ENCODE measurements around the gene PCDHGC4. TPM values are rescaled to one million over a fixed set of nuclear protein-coding genes. Genes with fewer than 3 reads are reported as not detected.

Gene PCDHGC4
- total RNA-seq, 1 donor from 2014 or later = 1.5 TPM

GRCh38 chr5:141513627-141514329, 28.9 kb downstream of the PCDHGC4 start:
- DNase-seq = peak; percentile 80
- H3K27ac ChIP-seq = peak overlapping the region; percentile 87
- no peak for TF ChIP-seq CTCF (IDR thresholded peaks at IDR 0.05)
- ATAC-seq = peak; percentile 55 to 56
- peaks cover 56% of the 10 kb centered on the region for H3K36me3 ChIP-seq
- H3K4me1 ChIP-seq = peaks cover 71% of the 10 kb centered on the region
- H3K9me3 ChIP-seq = no peaks in the 10 kb centered on the region
- H3K4me3 ChIP-seq = peak overlapping the region; percentile 64
- intact Hi-C loops (cut with DNase I) = no loop called here
- no peaks in the 10 kb centered on the region for H3K27me3 ChIP-seq (ENCODE audit: low read depth)

GRCh38 chr5:141514330-141515133, 29.7 kb downstream of the PCDHGC4 start:
- Histone ChIP-seq H3K27ac (peak overlapping the region; percentile 87), H3K4me3 (peak overlapping the region; percentile 64), H3K36me3 (peaks cover 63% of the 10 kb centered on the region), H3K27me3 (ENCODE audit: low read depth) (no peaks in the 10 kb centered on the region), H3K9me3 (no peaks in the 10 kb centered on the region), H3K4me1 (peaks cover 71% of the 10 kb centered on the region)
- intact Hi-C loops (cut with DNase I) = no loop called here
- no peak for TF ChIP-seq CTCF (IDR thresholded peaks at IDR 0.05)
- no peak for DNase-seq
- ATAC-seq = no peak

GRCh38 chr5:141515141-141515540, 30.3 kb downstream of the PCDHGC4 start:
- H3K27me3 ChIP-seq (ENCODE audit: low read depth) = no peaks in the 10 kb centered on the region
- intact Hi-C loops (cut with DNase I) = no loop called here
- DNase-seq (no peak), ATAC-seq (no peak)
- H3K36me3 ChIP-seq = peaks cover 69% of the 10 kb centered on the region
- H3K27ac ChIP-seq = peak overlapping the region; percentile 87
- peaks cover 74% of the 10 kb centered on the region for H3K4me1 ChIP-seq
- no peaks in the 10 kb centered on the region for H3K9me3 ChIP-seq
- H3K4me3 ChIP-seq = no peak overlapping the region
- TF ChIP-seq CTCF (IDR thresholded peaks at IDR 0.05) = no peak

- Histone ChIP-seq H3K27ac (peak overlapping the region; percentile 87), H3K36me3 (peaks cover 66% of the 10 kb centered on the region), H3K4me1 (peaks cover 83% of the 10 kb centered on the region)
Measured at GRCh38 chr5:141515946-141516671, 31.3 kb downstream of the PCDHGC4 start.

More at GRCh38 chr5:141515946-141516671, 31.3 kb downstream of the PCDHGC4 start:
- no peak for TF ChIP-seq CTCF (IDR thresholded peaks at IDR 0.05)
- no peaks in the 10 kb centered on the region for H3K27me3 ChIP-seq (ENCODE audit: low read depth)
- H3K4me3 ChIP-seq = no peak overlapping the region
- DNase-seq (no peak), ATAC-seq (no peak)
- H3K9me3 ChIP-seq = no peaks in the 10 kb centered on the region
- intact Hi-C loops (cut with DNase I) = no loop called here
